Tibial nerve (tissue), 4 donors: ENCODE measurements around the gene ABCA10. TPM values are rescaled to one million over a fixed set of nuclear protein-coding genes. Genes with fewer than 3 reads are reported as not detected.

Experiments
- DNase-seq, 2 donors: peaks; one replicate each; pipeline ENCODE4 v3.0.0-alpha.2; 2019; ENCODE audit warnings: low spot score in 2 of 2
- H3K27ac ChIP-seq, 4 donors: fragments of 200-600 bp; sonication (generic) in 3 of 4; one replicate each; pipeline ENCODE4 v1.5.1; 2017 to 2019; ENCODE audit warnings: mild to moderate bottlenecking in 1 of 4
- H3K27me3 ChIP-seq, 2 donors: fragments of 200-600 bp; sonication (generic) in 1 of 2; one replicate each; pipeline versions ENCODE4 v1.5.1 to v1.6.0; 2017 to 2019
- H3K36me3 ChIP-seq, 3 donors: fragments of 200-600 bp; sonication (generic); one replicate each; pipeline ENCODE4 v1.5.1; 2018 to 2019
- H3K4me1 ChIP-seq, 4 donors: fragments of 200-600 bp; sonication (generic) in 3 of 4; one replicate each; pipeline ENCODE4 v1.5.1; 2017 to 2019
- H3K4me3 ChIP-seq, 4 donors: fragments of 200-600 bp; sonication (generic) in 3 of 4; one replicate each; pipeline ENCODE4 v1.5.1; 2017 to 2019; ENCODE audit warnings: mild to moderate bottlenecking in 1 of 4, moderate library complexity in 1 of 4
- H3K9me3 ChIP-seq, 4 donors: fragments of 200-600 bp; sonication (generic) in 3 of 4; one replicate each; pipeline ENCODE4 v1.5.1; 2017 to 2019
- CTCF ChIP-seq, 5 experiments: fragments of 200-600 bp in 3 of 5; fragments of 450-650 bp in 2 of 5; sonication (generic) in 3 of 5; IDR thresholded peaks; one replicate each; pipeline ENCODE4 v1.5.1; 2016 to 2019; ENCODE audit warnings: antibody characterized with exemption in 5 of 5, mild to moderate bottlenecking in 3 of 5, moderate library complexity in 2 of 5
- EP300 ChIP-seq, 2 donors: sonication (generic); formaldehyde crosslinking; IDR thresholded peaks; one replicate each; pipeline ENCODE4 v1.6.1; 2017; ENCODE audit warnings: antibody characterized with exemption in 2 of 2, mild to moderate bottlenecking in 1 of 2
- POLR2A ChIP-seq, 2 donors: fragments of 450-650 bp; IDR thresholded peaks; one replicate each; pipeline ENCODE4 v1.6.1; 2017; ENCODE audit warnings: antibody characterized with exemption in 2 of 2, mild to moderate bottlenecking in 2 of 2, moderate library complexity in 2 of 2
- WGBS, 2 donors: methylation state at CpG; one replicate each; pipeline ENCODE4 v1.1.5; 2018; 5-methylcytosine and 5-hydroxymethylcytosine counted together
- total RNA-seq, 4 donors: library from RNA; depleted of rRNA; stranded (reverse); fragments of >200 nt; gene quantifications; one replicate each; pipeline ENCODE4 v1.1.0, GENCODE V29; 2016

Gene ABCA10
- total RNA-seq, 4 donors from 2014 or later = 61.0 to 110 (median 89.9) TPM

GRCh38 chr17:69134112-69134511, 94.5 kb downstream of the ABCA10 start:
- TF ChIP-seq EP300 (IDR thresholded peaks at IDR 0.05) (no peak), POLR2A (IDR thresholded peaks at IDR 0.05) (no peak), CTCF (IDR thresholded peaks at IDR 0.05) (no peak)
- DNase-seq = no peak
- Histone ChIP-seq H3K36me3 (peaks cover 0 to 92% (median 4%) of the 10 kb centered on the region in 3 donors), H3K4me1 (no peaks in the 10 kb centered on the region), H3K27me3 (no peaks in the 10 kb centered on the region), H3K27ac (no peak overlapping the region), H3K4me3 (no peak overlapping the region), H3K9me3 (peaks cover 0 to 17% (median 6%) of the 10 kb centered on the region in 4 donors)
- 71 to 72% methylated on average over 3 of the region's 3 CpGs for WGBS, 2 donors

- H3K36me3 ChIP-seq = peaks cover 0 to 90% (median 0%) of the 10 kb centered on the region in 3 donors
- 83 to 87% methylated on average over 6 of the region's 6 CpGs for WGBS, 2 donors
- DNase-seq = no peak
- TF ChIP-seq CTCF (IDR thresholded peaks at IDR 0.05) (no peak), EP300 (IDR thresholded peaks at IDR 0.05) (no peak), POLR2A (IDR thresholded peaks at IDR 0.05) (no peak)
- no peak overlapping the region for H3K4me3 ChIP-seq
- H3K9me3 ChIP-seq = no peaks in the 10 kb centered on the region
- H3K27me3 ChIP-seq = no peaks in the 10 kb centered on the region
- H3K27ac ChIP-seq = no peak overlapping the region
- H3K4me1 ChIP-seq = peaks cover 0 to 4% (median 0%) of the 10 kb centered on the region in 4 donors
Measured at GRCh38 chr17:69130627-69131296, 97.9 kb downstream of the ABCA10 start.

- Histone ChIP-seq H3K27ac (no peak overlapping the region), H3K4me1 (peaks cover 0 to 10% (median 3%) of the 10 kb centered on the region in 4 donors), H3K36me3 (peaks cover 0 to 56% (median 0%) of the 10 kb centered on the region in 3 donors), H3K4me3 (no peak overlapping the region), H3K9me3 (no peaks in the 10 kb centered on the region), H3K27me3 (no peaks in the 10 kb centered on the region)
- TF ChIP-seq CTCF (IDR thresholded peaks at IDR 0.05) (no peak), POLR2A (IDR thresholded peaks at IDR 0.05) (no peak), EP300 (IDR thresholded peaks at IDR 0.05) (no peak)
- DNase-seq = no peak
- WGBS, 2 donors = 55 to 79% methylated on average over 1 of the region's 1 CpG
Measured at GRCh38 chr17:69123626-69124025, 105.0 kb downstream of the ABCA10 start.

- TF ChIP-seq EP300 (IDR thresholded peaks at IDR 0.05) (no peak), CTCF (IDR thresholded peaks at IDR 0.05) (no peak), POLR2A (IDR thresholded peaks at IDR 0.05) (no peak)
- H3K27ac ChIP-seq = no peak overlapping the region
- no peak overlapping the region for H3K4me3 ChIP-seq
Measured at GRCh38 chr17:69122065-69122464, 106.6 kb downstream of the ABCA10 start.

More at GRCh38 chr17:69122065-69122464, 106.6 kb downstream of the ABCA10 start:
- no peaks in the 10 kb centered on the region for H3K9me3 ChIP-seq
- WGBS, 2 donors = 93 to 99% methylated on average over 5 of the region's 5 CpGs
- peaks cover 0 to 20% (median 6%) of the 10 kb centered on the region in 4 donors for H3K4me1 ChIP-seq
- H3K36me3 ChIP-seq = peaks cover 0 to 47% (median 0%) of the 10 kb centered on the region in 3 donors
- no peaks in the 10 kb centered on the region for H3K27me3 ChIP-seq
- DNase-seq = no peak
